GM23248 (cell line): Measurements from ENCODE around the gene PSD4. TPM values are rescaled to one million over a fixed set of nuclear protein-coding genes. Genes with fewer than 3 reads are reported as not detected.

Experiments
- DNase-seq: peaks from one replicate; pipeline ENCODE4 v3.0.0-alpha.2; 2015
- H2AFZ ChIP-seq: fragments of 200-600 bp; sonication (generic); 2 replicates; pipeline ENCODE4 v1.6.1; 2016; ENCODE audit warnings: antibody characterized with exemption
- H3F3A ChIP-seq: fragments of 200-600 bp; sonication (generic); 2 replicates; pipeline ENCODE4 v1.6.1; 2016; ENCODE audit warnings: mild to moderate bottlenecking, antibody characterized with exemption, mixed run types; ENCODE audit not compliant: insufficient read depth
- H3K27ac ChIP-seq: fragments of 200-600 bp; sonication (generic); 2 replicates; pipeline ENCODE4 v1.5.1; 2016; ENCODE audit warnings: mild to moderate bottlenecking
- H3K27me3 ChIP-seq: fragments of 200-600 bp; sonication (generic); replicated peaks from 2 replicates; pipeline ENCODE4 v1.6.1; 2016; ENCODE audit warnings: mild to moderate bottlenecking; ENCODE audit not compliant: insufficient read depth
- H3K36me3 ChIP-seq: fragments of 200-600 bp; sonication (generic); 2 replicates; pipeline ENCODE4 v1.6.1; 2016; ENCODE audit warnings: low read depth, mild to moderate bottlenecking
- H3K4me1 ChIP-seq: fragments of 200-600 bp; sonication (generic); 2 replicates; pipeline ENCODE4 v1.6.1; 2016; ENCODE audit warnings: mild to moderate bottlenecking; ENCODE audit not compliant: insufficient read depth
- H3K4me2 ChIP-seq: fragments of 200-600 bp; sonication (generic); one replicate; pipeline ENCODE4 v1.6.1; 2016; ENCODE audit warnings: mild to moderate bottlenecking; ENCODE audit not compliant: unreplicated experiment
- H3K4me3 ChIP-seq: fragments of 200-600 bp; sonication (generic); 2 replicates; pipeline ENCODE4 v1.5.1; 2016; ENCODE audit warnings: mild to moderate bottlenecking
- H3K79me2 ChIP-seq: fragments of 200-600 bp; sonication (generic); 2 replicates; pipeline ENCODE4 v1.6.1; 2016; ENCODE audit warnings: mild to moderate bottlenecking; ENCODE audit not compliant: insufficient read depth
- H3K9ac ChIP-seq: fragments of 200-600 bp; sonication (generic); 2 replicates; pipeline ENCODE4 v1.6.1; 2016; ENCODE audit warnings: mild to moderate bottlenecking
- H3K9me2 ChIP-seq: fragments of 200-600 bp; sonication (generic); 2 replicates; pipeline ENCODE4 v1.6.1; 2016; ENCODE audit warnings: mixed run types, mild to moderate bottlenecking, moderate library complexity; ENCODE audit not compliant: insufficient read depth
- H3K9me3 ChIP-seq: fragments of 200-600 bp; sonication (generic); one replicate; pipeline ENCODE4 v1.6.1; 2017; ENCODE audit warnings: low read depth
- H4K20me1 ChIP-seq: fragments of 200-600 bp; sonication (generic); 2 replicates; pipeline ENCODE4 v1.6.0; 2016; ENCODE audit not compliant: insufficient read depth
- EZH2 ChIP-seq: fragments of 200-600 bp; sonication (generic); IDR thresholded peaks from 2 replicates; pipeline ENCODE4 v1.6.1; 2018; ENCODE audit warnings: antibody characterized with exemption, mild to moderate bottlenecking; ENCODE audit not compliant: insufficient read depth, poor library complexity, severe bottlenecking
- EZH2phosphoT487 ChIP-seq: fragments of 200-600 bp; sonication (generic); IDR thresholded peaks from 2 replicates; pipeline ENCODE4 v1.6.1; 2018; ENCODE audit warnings: antibody characterized with exemption, moderate library complexity, mild to moderate bottlenecking, low read depth; ENCODE audit not compliant: insufficient read depth
- WGBS, 2 experiments: methylation state at CpG; one replicate each; pipeline ENCODE4 v1.1.6; 2015 to 2017; ENCODE audit warnings: low lambda C conversion rate in 2 of 2, low coverage in 1 of 2; ENCODE audit errors: missing lambda C conversion rate in 2 of 2; 5-methylcytosine and 5-hydroxymethylcytosine counted together
- in situ Hi-C: fragments of 300-500 bp; cut with MboI; formaldehyde crosslinking; loops from 2 replicates; pipeline ENCODE4 v1.15.0; 2020
- polyA plus RNA-seq: library from polyadenylated mRNA; unstranded; fragments of >200 nt; fragmentation: Nextera tagmentation; extraction: Ambion mirVana; gene quantifications from 2 replicates; pipeline ENCODE4 v1.2.1, GENCODE V29; 2016
- total RNA-seq: library from RNA; depleted of rRNA; stranded (reverse); fragments of >200 nt; shearing (Covaris generic); gene quantifications from 2 replicates; pipeline ENCODE4 v1.2.3, GENCODE V29; 2014

PSD4 gene
- total and polyA plus RNA-seq, 2 experiments from 2014 or later = 1.1 to 6.1 TPM

GRCh38 chr2:113184531-113185230 is 10.9 kb downstream of the PSD4 start:
- no peaks in the 10 kb centered on the region for H3K9me3 ChIP-seq

GRCh38 chr2:113185664-113186432 is 12.1 kb downstream of the PSD4 start:
- H3K79me2 ChIP-seq = no peaks in the 10 kb centered on the region
- no peak for DNase-seq
- no peaks in the 10 kb centered on the region for H3K36me3 ChIP-seq
- no peak overlapping the region for H3K27ac ChIP-seq
- H3F3A ChIP-seq = no peaks in the 10 kb centered on the region
- H3K9me3 ChIP-seq = no peaks in the 10 kb centered on the region
- TF ChIP-seq EZH2phosphoT487 = no peak
- no peak for TF ChIP-seq EZH2
- no peak overlapping the region for H3K4me2 ChIP-seq
- no peak overlapping the region for H3K4me3 ChIP-seq
- no peaks in the 10 kb centered on the region for H4K20me1 ChIP-seq
- no peak overlapping the region for H3K9ac ChIP-seq
- WGBS, 2 experiments = 78 to 87% methylated on average over 10 of the region's 10 CpGs
- H3K9me2 ChIP-seq = no peaks in the 10 kb centered on the region
- in situ Hi-C loops = no loop called here
- H3K27me3 ChIP-seq = no peaks in the 10 kb centered on the region
- H3K4me1 ChIP-seq = no peaks in the 10 kb centered on the region
- no peak overlapping the region for H2AFZ ChIP-seq

More at GRCh38 chr2:113184531-113185230, 10.9 kb downstream of the PSD4 start:
- in situ Hi-C loops = no loop called here
- Histone ChIP-seq H3K4me1 (no peaks in the 10 kb centered on the region), H3K27me3 (no peaks in the 10 kb centered on the region), H3K27ac (no peak overlapping the region), H3K9me2 (no peaks in the 10 kb centered on the region), H3F3A (no peaks in the 10 kb centered on the region), H2AFZ (no peak overlapping the region), H3K79me2 (no peaks in the 10 kb centered on the region), H3K36me3 (no peaks in the 10 kb centered on the region), H4K20me1 (no peaks in the 10 kb centered on the region), H3K4me2 (no peak overlapping the region), H3K9ac (no peak overlapping the region), H3K4me3 (no peak overlapping the region)
- no peak for DNase-seq
- WGBS, 2 experiments = 94 to 98% methylated on average over 8 of the region's 8 CpGs
- no peak for TF ChIP-seq EZH2phosphoT487
- TF ChIP-seq EZH2 = no peak

- H3K9ac ChIP-seq = no peak overlapping the region
- H3K9me2 ChIP-seq = no peaks in the 10 kb centered on the region
- TF ChIP-seq EZH2phosphoT487 (no peak), EZH2 (no peak)
- in situ Hi-C loops = no loop called here
- no peaks in the 10 kb centered on the region for H3K9me3 ChIP-seq
- DNase-seq = no peak
- H3K4me1 ChIP-seq = no peaks in the 10 kb centered on the region
- H3K4me3 ChIP-seq = no peak overlapping the region
- H3K27ac ChIP-seq = no peak overlapping the region
- no peaks in the 10 kb centered on the region for H3K36me3 ChIP-seq
- no peaks in the 10 kb centered on the region for H3F3A ChIP-seq
- H3K79me2 ChIP-seq = no peaks in the 10 kb centered on the region
- WGBS, 2 experiments = 78 to 79% methylated on average over 5 of the region's 5 CpGs
- no peak overlapping the region for H2AFZ ChIP-seq
- no peaks in the 10 kb centered on the region for H4K20me1 ChIP-seq
- no peaks in the 10 kb centered on the region for H3K27me3 ChIP-seq
- H3K4me2 ChIP-seq = no peak overlapping the region
Measured at GRCh38 chr2:113186433-113186796, 12.6 kb downstream of the PSD4 start.

DNA sequence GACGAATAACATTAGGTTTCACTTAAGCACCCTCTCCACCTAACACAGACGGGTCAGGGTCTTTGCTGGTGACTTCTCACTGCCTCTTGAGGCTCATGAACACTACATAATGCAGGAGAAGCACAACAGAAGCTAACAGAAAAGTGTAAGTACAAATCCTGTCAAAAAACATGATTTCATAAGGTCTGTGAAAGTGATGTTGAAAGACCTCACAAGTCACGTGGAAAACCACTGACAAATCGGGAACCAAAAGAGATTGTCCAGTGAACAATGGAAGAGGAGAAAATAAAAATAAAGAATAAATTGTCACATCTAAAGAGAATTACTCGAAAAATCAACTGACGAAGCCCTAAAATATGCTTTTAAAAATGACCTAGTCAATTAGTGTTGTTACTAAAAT is 14.0 kb downstream of the PSD4 start:
- H2AFZ ChIP-seq = no peak overlapping the region
- no peaks in the 10 kb centered on the region for H3K27me3 ChIP-seq
- H3K9me2 ChIP-seq = no peaks in the 10 kb centered on the region
- no peak overlapping the region for H3K4me3 ChIP-seq
- DNase-seq = no peak
- WGBS, 2 experiments = 80 to 84% methylated on average over 6 of the region's 6 CpGs
- H3K79me2 ChIP-seq = no peaks in the 10 kb centered on the region
- TF ChIP-seq EZH2 (no peak), EZH2phosphoT487 (no peak)
- H3K4me2 ChIP-seq = no peak overlapping the region
- no peak overlapping the region for H3K27ac ChIP-seq
- no peaks in the 10 kb centered on the region for H3F3A ChIP-seq
- H3K36me3 ChIP-seq = no peaks in the 10 kb centered on the region
- H3K9ac ChIP-seq = no peak overlapping the region
- H3K4me1 ChIP-seq = no peaks in the 10 kb centered on the region
- in situ Hi-C loops = no loop called here
- H4K20me1 ChIP-seq = no peaks in the 10 kb centered on the region
- H3K9me3 ChIP-seq = no peaks in the 10 kb centered on the region
